Aorta (tissue), 5 donors: ENCODE data around the gene TTC7B. TPM values are rescaled to one million over a fixed set of nuclear protein-coding genes. Genes with fewer than 3 reads are reported as not detected.
A peak's percentile ranks its signal among the peaks of the same experiment; 100 is the strongest.

Source experiments
- ATAC-seq: fragments of 200-7000 bp; cut with Tn5 transposase; one replicate; pipeline ENCODE4 v1.9.1; 2022; ENCODE audit warnings: moderate library complexity; ENCODE audit not compliant: low FRiP score
- DNase-seq, 2 donors: peaks; one replicate each; pipeline ENCODE4 v3.0.0-alpha.2; 2020
- H3K27ac ChIP-seq, 2 donors: one replicate each; pipeline ENCODE4 v1.5.1; 2013; ENCODE audit warnings: low read length in 2 of 2, mild to moderate bottlenecking in 2 of 2, moderate library complexity in 2 of 2, control low read depth in 1 of 2, inconsistent platforms in 1 of 2, low read depth in 1 of 2
- H3K27me3 ChIP-seq, 2 donors: one replicate each; pipeline ENCODE4 v1.6.1; 2013; ENCODE audit warnings: control low read depth in 1 of 2, low read length in 1 of 2, mild to moderate bottlenecking in 1 of 2, moderate library complexity in 1 of 2; ENCODE audit not compliant: insufficient read depth in 2 of 2, control insufficient read depth in 1 of 2
- H3K36me3 ChIP-seq, 2 donors: one replicate each; pipeline ENCODE4 v1.6.1; 2013; ENCODE audit warnings: control low read depth in 1 of 2, low read length in 1 of 2, mild to moderate bottlenecking in 1 of 2; ENCODE audit not compliant: insufficient read depth in 2 of 2, control insufficient read depth in 1 of 2
- H3K4me1 ChIP-seq, 2 donors: one replicate each; pipeline ENCODE4 v1.6.1; 2013; ENCODE audit warnings: low read length in 2 of 2, control low read depth in 1 of 2, mild to moderate bottlenecking in 1 of 2, moderate library complexity in 1 of 2; ENCODE audit not compliant: insufficient read depth in 2 of 2, control insufficient read depth in 1 of 2
- H3K4me3 ChIP-seq, 2 donors: one replicate each; pipeline ENCODE4 v1.5.1; 2013; ENCODE audit warnings: low read length in 2 of 2, control low read depth in 1 of 2, mild to moderate bottlenecking in 1 of 2
- H3K9me3 ChIP-seq: one replicate; pipeline ENCODE4 v1.6.1; 2013; ENCODE audit warnings: mild to moderate bottlenecking, low read length; ENCODE audit not compliant: control insufficient read depth
- WGBS, 2 donors: extraction: QIAGEN DNeasy Blood & Tissue Kit; methylation state at CpG; one replicate each; pipeline ENCODE4 v1.1.7; 2013; 5-methylcytosine and 5-hydroxymethylcytosine counted together
- intact Hi-C, 2 donors: fragments of 100-400 bp; cut with DNase I; formaldehyde crosslinking; loops; one replicate each; pipeline versions ENCODE4 v1.14.2 to v1.15.0; 2022
- polyA plus RNA-seq, 2 donors: library from polyadenylated mRNA; stranded (reverse); fragments of 200-250 nt; gene quantifications; one replicate each; pipeline ENCODE4 v1.2.3, GENCODE V29; 2013
- total RNA-seq, 2 donors: library from RNA; stranded (reverse); fragmentation: NEBNext Ultra II Directional; extraction: Animal tissue kit (Norgen Biotek cat#: 25700); gene quantifications; one replicate each; pipeline ENCODE4 v1.2.1, GENCODE V29; 2021
- donor health status: healthy with polysubstance abuse.
- donor health status: Bipolar disorder and iron deficiency.
- donor health status: DM: no; HTN: no; CAD: no.
- donor health status: DM: no; HTN: no; CAD: no.
- donor health status: DM: yes; HTN: yes; CAD: no.

Gene TTC7B
- total and polyA plus RNA-seq, 4 donors: 17.9 to 57.4 (median 40.1) TPM

DNA sequence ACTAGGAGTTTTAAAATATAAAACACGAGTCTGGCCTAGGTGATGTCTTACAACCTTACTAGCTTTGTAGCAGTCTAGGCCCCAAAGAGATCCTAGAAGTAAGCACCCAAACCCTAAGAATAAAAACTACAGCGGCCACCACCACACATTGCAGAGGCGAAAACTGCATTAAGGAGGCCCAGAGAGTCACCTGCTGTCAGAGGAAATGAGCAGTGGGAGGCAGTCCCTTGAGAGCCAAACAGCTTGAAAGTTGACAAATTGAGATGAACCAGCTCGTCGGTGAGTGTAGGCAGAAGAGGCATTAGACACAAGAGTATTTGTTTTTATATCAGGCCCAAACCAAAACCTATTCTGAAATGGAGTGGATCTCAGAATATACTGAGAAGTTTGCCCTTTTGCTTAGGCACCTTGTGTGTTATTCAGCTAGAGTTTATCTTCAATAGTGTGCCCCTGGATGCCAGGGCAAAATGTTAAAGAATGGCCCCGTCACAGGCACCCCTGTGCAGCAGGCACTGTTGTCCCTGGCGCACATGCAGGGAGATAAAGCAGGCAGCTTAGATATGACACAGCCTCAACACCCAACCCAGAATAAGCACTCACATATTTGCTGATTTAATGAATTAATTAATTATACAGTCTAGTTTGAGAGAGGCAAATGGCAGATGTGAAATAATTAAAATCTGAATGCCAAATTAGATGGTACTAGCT is 56.7 kb downstream of the TTC7B start:
- H3K4me1 ChIP-seq: peaks cover 0 to 4% of the 10 kb centered on the region in 2 donors
- H3K27ac ChIP-seq: peak overlapping the region; percentile 61 to 89
- intact Hi-C loops: loop anchor here (5.0 to 10.0 kb wide), 4 partner anchors 58 to 375 kb away; partner anchors contain the start of genes CALM1 (in 1 of the 2) and TTC7B (in 1 of the 2)
- H3K36me3 ChIP-seq: no peaks in the 10 kb centered on the region
- peak overlapping the region in 1 of 2 donors; percentile 26 for H3K4me3 ChIP-seq
- H3K9me3 ChIP-seq: no peaks in the 10 kb centered on the region
- WGBS, 2 donors: 46 to 51% methylated on average over 7 of the region's 7 CpGs
- DNase-seq (no peak), ATAC-seq (no peak)
- no peaks in the 10 kb centered on the region for H3K27me3 ChIP-seq

DNA sequence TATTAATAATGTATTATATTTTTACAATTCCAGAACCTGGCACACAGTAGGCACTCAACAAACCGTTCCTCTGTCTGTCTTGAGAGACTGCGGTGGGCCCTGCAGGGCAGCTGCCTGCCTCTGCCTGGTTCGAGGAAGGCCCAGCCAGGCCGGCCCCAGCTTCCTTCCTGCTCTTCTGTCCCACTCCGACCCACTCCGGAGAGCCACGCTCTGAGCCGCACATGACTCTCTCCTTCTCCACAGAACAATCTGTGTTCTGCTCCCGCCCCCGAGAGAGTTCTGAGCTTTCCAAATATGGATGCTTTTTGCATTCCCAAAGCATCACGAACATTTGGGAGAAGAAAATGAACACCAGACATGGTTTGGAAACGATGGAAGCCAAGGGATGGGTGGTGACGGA is 57.3 kb downstream of the TTC7B start:
- peak; percentile 85 for ATAC-seq
- peak overlapping the region in 1 of 2 donors; percentile 26 for H3K4me3 ChIP-seq
- intact Hi-C loops: loop anchor here (5.0 to 10.0 kb wide), 4 partner anchors 58 to 374 kb away; partner anchors contain the start of genes CALM1 (in 1 of the 2) and TTC7B (in 1 of the 2)
- H3K27me3 ChIP-seq: no peaks in the 10 kb centered on the region
- peak overlapping the region; percentile 89 to 92 for H3K27ac ChIP-seq
- no peaks in the 10 kb centered on the region for H3K36me3 ChIP-seq
- H3K9me3 ChIP-seq: no peaks in the 10 kb centered on the region
- peaks cover 0 to 4% of the 10 kb centered on the region in 2 donors for H3K4me1 ChIP-seq
- WGBS, 2 donors: 5 to 8% methylated on average over 13 of the region's 13 CpGs
- DNase-seq: peak; percentile 84 to 86

DNA sequence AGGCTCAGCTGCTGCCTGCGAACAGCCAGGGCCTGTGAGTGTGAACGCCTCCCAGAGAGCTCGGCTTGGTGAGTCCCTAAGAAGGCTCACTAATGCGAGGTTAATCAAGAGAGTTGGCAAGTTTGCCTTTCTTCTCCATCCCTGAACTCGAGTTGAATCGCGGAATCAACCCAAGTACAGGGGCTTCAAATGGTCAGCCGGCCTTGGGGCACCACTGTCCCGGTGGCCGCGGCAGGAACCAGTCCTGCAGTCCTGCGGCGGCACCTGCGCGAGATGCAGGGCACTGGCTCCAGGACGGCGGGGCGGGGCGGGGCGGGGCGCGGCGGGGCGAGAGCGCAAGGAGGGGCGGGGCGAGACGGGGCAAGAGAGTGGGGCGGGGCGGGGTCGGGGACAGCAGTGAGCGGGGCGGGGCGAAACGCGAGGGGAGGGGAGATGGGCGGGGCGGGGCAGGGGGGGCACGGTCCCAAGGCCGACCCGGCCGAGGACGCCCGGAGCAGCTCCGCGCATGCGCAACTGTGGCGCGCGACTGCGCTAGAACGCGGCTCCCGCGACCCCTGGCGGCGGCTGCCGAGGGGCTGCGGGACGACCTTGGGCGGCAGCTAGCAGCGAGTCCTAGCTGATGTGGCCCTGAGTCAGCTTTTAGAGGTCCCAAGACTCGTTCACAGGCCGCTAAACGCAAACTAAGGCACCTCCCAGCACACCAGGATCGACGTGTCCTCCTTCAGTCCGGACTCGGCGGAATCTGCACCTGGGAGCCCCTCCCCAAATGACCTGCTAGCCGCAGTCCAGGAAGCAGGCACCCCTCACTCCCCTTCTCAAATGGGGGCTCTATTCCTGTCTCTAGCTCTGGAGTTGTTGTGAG is 58.0 kb downstream of the TTC7B start:
- H3K27ac ChIP-seq: peak overlapping the region; percentile 89 to 92
- no peaks in the 10 kb centered on the region for H3K9me3 ChIP-seq
- H3K4me1 ChIP-seq: peaks cover 1 to 4% of the 10 kb centered on the region in 2 donors
- DNase-seq (peak; percentile 94 to 98), ATAC-seq (peak; percentile 95)
- WGBS, 2 donors: 0 to 1% methylated on average over 42 to 71 of the region's 71 CpGs
- H3K4me3 ChIP-seq: peak overlapping the region in 1 of 2 donors; percentile 56
- H3K27me3 ChIP-seq: no peaks in the 10 kb centered on the region
- H3K36me3 ChIP-seq: no peaks in the 10 kb centered on the region
- intact Hi-C loops: loop anchor here (5.0 to 10.0 kb wide), 4 partner anchors 59 to 373 kb away; partner anchors contain the start of genes CALM1 (in 1 of the 2) and TTC7B (in 1 of the 2)

DNA sequence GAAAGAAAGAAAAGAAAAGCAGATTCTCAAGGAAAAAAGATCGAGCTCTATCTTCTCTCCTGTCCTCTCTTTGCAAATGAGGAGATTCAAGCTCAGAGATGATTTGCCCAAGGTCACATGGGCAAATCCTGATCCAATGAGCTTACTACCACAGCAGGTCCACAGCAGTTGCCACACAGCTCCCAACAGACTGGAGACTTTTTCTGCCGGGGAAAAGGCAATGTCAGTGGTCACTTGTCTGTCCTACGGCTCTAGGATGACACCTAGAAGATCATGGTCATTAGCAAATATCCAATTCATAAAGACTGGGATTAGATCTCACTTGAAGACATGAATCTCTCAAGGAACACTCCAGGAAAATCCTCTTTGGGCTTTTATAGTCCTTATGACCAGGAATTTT is 58.8 kb downstream of the TTC7B start:
- WGBS, 2 donors: 64 to 65% methylated on average over 3 of the region's 3 CpGs
- H3K9me3 ChIP-seq: no peaks in the 10 kb centered on the region
- no peak for DNase-seq
- H3K27me3 ChIP-seq: no peaks in the 10 kb centered on the region
- H3K36me3 ChIP-seq: no peaks in the 10 kb centered on the region
- H3K4me1 ChIP-seq: peaks cover 3 to 4% of the 10 kb centered on the region in 2 donors
- H3K4me3 ChIP-seq: no peak overlapping the region
- ATAC-seq: no peak
- intact Hi-C loops: loop anchor here (5.0 to 10.0 kb wide), 4 partner anchors 60 to 373 kb away; partner anchors contain the start of genes CALM1 (in 1 of the 2) and TTC7B (in 1 of the 2)
- no peak overlapping the region for H3K27ac ChIP-seq

DNA sequence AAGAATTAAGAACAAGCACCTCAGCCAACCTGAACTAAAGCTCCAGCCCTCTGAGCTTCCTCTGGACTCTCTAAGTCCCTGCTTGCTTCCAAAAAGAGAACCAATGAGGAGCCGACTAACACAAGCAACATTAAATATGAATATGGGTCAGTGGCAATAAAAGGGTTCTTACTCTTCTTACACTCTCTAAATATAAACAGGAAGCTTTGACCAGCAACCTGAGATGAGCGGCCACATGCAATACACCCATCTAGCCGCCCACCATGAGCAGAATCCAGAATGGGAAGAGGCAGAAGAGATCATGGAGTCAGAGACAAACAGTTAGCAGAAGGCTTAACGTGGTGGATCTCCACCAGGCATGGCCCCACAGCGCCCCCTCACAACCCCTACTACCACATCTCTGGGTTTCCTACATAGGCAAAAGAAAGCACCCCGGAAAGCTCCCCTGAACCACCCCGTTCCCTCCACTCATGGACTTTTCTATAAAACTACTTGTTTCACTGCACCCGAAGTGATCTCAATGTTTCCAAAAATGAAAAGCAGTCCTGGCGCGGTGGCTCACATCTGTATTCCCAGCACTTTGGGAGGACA is 59.4 kb downstream of the TTC7B start:
- no peak for DNase-seq
- Histone ChIP-seq H3K36me3 (no peaks in the 10 kb centered on the region), H3K4me3 (no peak overlapping the region), H3K27me3 (no peaks in the 10 kb centered on the region), H3K4me1 (peaks cover 3 to 4% of the 10 kb centered on the region in 2 donors), H3K27ac (no peak overlapping the region), H3K9me3 (no peaks in the 10 kb centered on the region)
- intact Hi-C loops: loop anchor here (5.0 to 10.0 kb wide), 4 partner anchors 60 to 372 kb away; partner anchors contain the start of genes CALM1 (in 1 of the 2) and TTC7B (in 1 of the 2)
- 86 to 94% methylated on average over 10 of the region's 10 CpGs for WGBS, 2 donors
- no peak for ATAC-seq

DNA sequence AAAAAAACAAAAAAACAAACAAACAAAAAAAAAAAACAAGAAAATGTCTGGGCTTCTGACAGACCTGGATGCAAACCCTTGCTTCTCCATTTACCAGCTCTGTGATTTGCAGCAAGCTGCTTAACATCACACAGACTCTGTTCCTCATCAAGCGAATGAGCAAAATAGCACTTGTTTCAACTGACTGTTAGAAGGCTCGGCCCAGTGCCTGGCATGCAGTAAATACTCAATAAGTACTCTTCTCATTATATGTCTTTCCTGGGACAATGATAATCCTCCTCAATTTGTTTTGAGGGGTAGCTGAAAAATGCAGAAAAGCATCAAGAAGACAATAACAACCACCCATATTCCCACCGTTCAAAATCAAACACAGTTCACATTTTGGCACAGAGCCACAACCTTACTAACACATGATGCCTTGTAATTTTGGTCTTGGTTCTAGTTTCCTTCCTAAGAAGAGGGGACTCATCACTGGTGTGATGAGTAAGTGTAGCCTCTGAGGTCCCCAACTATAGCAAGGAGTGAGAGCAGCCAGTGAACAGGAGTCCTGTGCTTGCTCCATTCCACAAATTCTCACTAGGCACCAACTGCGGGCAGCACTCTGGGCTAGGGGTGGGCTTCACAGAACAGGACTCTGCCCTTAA is 60.4 kb downstream of the TTC7B start:
- WGBS, 2 donors: 75 to 76% methylated on average over 4 of the region's 4 CpGs
- ATAC-seq: no peak
- no peak overlapping the region for H3K27ac ChIP-seq
- peaks cover 3 to 4% of the 10 kb centered on the region in 2 donors for H3K4me1 ChIP-seq
- intact Hi-C loops: loop anchor here (5.0 to 10.0 kb wide), 4 partner anchors 58 to 371 kb away; partner anchors contain the start of genes CALM1 (in 1 of the 2) and TTC7B (in 1 of the 2)
- no peak overlapping the region for H3K4me3 ChIP-seq
- H3K9me3 ChIP-seq: no peaks in the 10 kb centered on the region
- H3K36me3 ChIP-seq: no peaks in the 10 kb centered on the region
- DNase-seq: no peak
- H3K27me3 ChIP-seq: no peaks in the 10 kb centered on the region

DNA sequence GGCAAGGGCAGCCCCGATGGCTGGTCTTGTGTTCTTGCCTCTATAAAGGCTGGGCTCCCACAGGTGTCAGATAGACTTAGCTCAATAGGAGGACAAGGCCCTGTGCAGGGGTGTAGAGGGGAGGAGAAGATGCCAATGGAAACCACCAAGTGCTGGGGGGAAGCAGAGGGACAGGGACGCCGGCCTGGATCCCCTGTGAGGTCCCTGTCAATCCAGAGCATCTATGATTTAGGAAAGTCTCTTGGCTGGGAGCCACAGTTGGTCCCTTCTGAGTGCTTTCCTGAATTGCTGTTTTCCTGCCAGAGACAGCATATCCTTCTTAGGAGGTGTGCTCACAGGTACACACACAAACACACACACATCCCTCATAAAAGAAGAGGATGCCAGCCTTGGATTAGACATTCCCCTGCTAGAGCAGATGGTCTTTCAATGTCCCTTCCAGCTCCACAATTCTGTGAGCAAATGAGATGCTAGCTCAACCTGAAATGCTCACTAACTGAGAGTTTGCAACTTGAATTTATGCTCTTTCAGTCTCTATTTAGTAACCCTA is 62.7 kb downstream of the TTC7B start:
- no peak for DNase-seq
- Histone ChIP-seq H3K27ac (no peak overlapping the region), H3K4me3 (no peak overlapping the region), H3K27me3 (no peaks in the 10 kb centered on the region), H3K4me1 (peaks cover 0 to 3% of the 10 kb centered on the region in 2 donors), H3K9me3 (no peaks in the 10 kb centered on the region), H3K36me3 (no peaks in the 10 kb centered on the region)
- intact Hi-C loops: loop anchor here in 1 of 2 donors (10.0 kb wide), 1 partner anchor 369 kb away; no protein-coding TSS in a partner anchor
- no peak for ATAC-seq
- 86 to 89% methylated on average over 3 of the region's 3 CpGs for WGBS, 2 donors
